GM12878 (cell line): ENCODE results near the gene LRRC75A. TPM values are rescaled to one million over a fixed set of nuclear protein-coding genes. Genes with fewer than 3 reads are reported as not detected.

Source experiments
- ATAC-seq: fragments of 200-7000 bp; cut with Tn5 transposase; 3 replicates; pipeline ENCODE4 v1.9.1; 2020; ENCODE audit warnings: mild to moderate bottlenecking, moderate library complexity
- BruUV-seq: library from RNA; stranded (reverse); fragments of 400-500 nt; replicated peaks from 2 replicates; lab custom pipeline; 2021; lab: Mats Ljungman, UMichigan
- CTCF ChIA-PET: fragments of 300-600 bp; sonication (Branson Sonifier 250); formaldehyde crosslinking; extraction: SDS; loops from one replicate; lab custom pipeline; 2021; ENCODE audit warnings: inconsistent platforms; lab: Yijun Ruan, JAX
- POLR2A ChIA-PET: fragments of 350-600 bp; formaldehyde crosslinking; extraction: SDS; loops from one replicate; lab custom pipeline; 2021; ENCODE audit warnings: inconsistent platforms; lab: Charles Lee
- RAD21 ChIA-PET: fragments of 300-600 bp; sonication (Branson Sonifier 250); formaldehyde crosslinking; loops from one replicate; lab custom pipeline; 2023; ENCODE audit warnings: antibody characterized with exemption; ENCODE audit not compliant: unreplicated experiment; lab: Charles Lee
- SMC1A ChIA-PET: fragments of 300-600 bp; sonication (Branson Sonifier 250); formaldehyde crosslinking; loops from one replicate; lab custom pipeline; 2023; ENCODE audit not compliant: unreplicated experiment, uncharacterized antibody; lab: Charles Lee
- DNase-seq: peaks from one replicate; pipeline ENCODE4 v3.0.0-alpha.2; 2011; ENCODE audit warnings: low read depth, low spot score
- FAIRE-seq: peaks from 3 replicates; lab custom pipeline; 2011; peaks lifted over from hg19 to GRCh38; lab: Jason Lieb, UNC
- H2AFZ ChIP-seq: 2 replicates; pipeline ENCODE4 v1.6.0; 2011; ENCODE audit warnings: low read depth, low read length, control low read depth; ENCODE audit not compliant: control insufficient read depth
- H3K27ac ChIP-seq: 2 replicates; pipeline ENCODE4 v1.5.1; 2011; ENCODE audit warnings: control low read depth; ENCODE audit not compliant: control insufficient read depth, insufficient read depth
- H3K27me3 ChIP-seq, 2 experiments: replicated peaks in 1 of 2; 2 replicates each; pipeline versions ENCODE4 v1.6.0 to v1.6.1; 2011; ENCODE audit warnings: low read length in 1 of 2; ENCODE audit not compliant: control insufficient read depth in 2 of 2, insufficient read depth in 2 of 2
- H3K36me3 ChIP-seq, 2 experiments: 2 replicates each; pipeline ENCODE4 v1.5.1; 2011; ENCODE audit warnings: low read length in 1 of 2; ENCODE audit not compliant: control insufficient read depth in 2 of 2, insufficient read depth in 2 of 2
- H3K4me1 ChIP-seq: 2 replicates; pipeline ENCODE4 v1.6.1; 2011; ENCODE audit warnings: mild to moderate bottlenecking, low read length, moderate library complexity, mixed read lengths; ENCODE audit not compliant: control insufficient read depth, insufficient read depth
- H3K4me2 ChIP-seq: 2 replicates; pipeline ENCODE4 v1.6.0; 2011; ENCODE audit warnings: control low read depth; ENCODE audit not compliant: control insufficient read depth, insufficient read depth
- H3K4me3 ChIP-seq: fragments of 200-600 bp; sonication (generic); 2 replicates; pipeline ENCODE4 v1.5.1; 2016
- H3K79me2 ChIP-seq: 2 replicates; pipeline ENCODE4 v1.6.0; 2011; ENCODE audit warnings: low read length; ENCODE audit not compliant: control insufficient read depth, insufficient read depth
- H3K9ac ChIP-seq: 2 replicates; pipeline ENCODE4 v1.8.0; 2011; ENCODE audit warnings: low read length, control low read depth, mixed read lengths; ENCODE audit not compliant: control insufficient read depth, insufficient read depth
- H3K9me3 ChIP-seq: replicated peaks from 3 replicates; pipeline ENCODE4 v1.5.1; 2011; ENCODE audit warnings: mild to moderate bottlenecking, low read length; ENCODE audit not compliant: control insufficient read depth, insufficient read depth
- H4K20me1 ChIP-seq: 2 replicates; pipeline ENCODE4 v1.6.0; 2011; ENCODE audit not compliant: control insufficient read depth, insufficient read depth
- ATF7 ChIP-seq: fragments of 450-650 bp; IDR thresholded peaks from 2 replicates; pipeline ENCODE4 v1.6.1; 2016; ENCODE audit warnings: low read depth, mild to moderate bottlenecking
- BMI1 ChIP-seq: fragments of 450-650 bp; IDR thresholded peaks from 2 replicates; pipeline ENCODE4 v1.6.1; 2016; ENCODE audit warnings: mild to moderate bottlenecking, moderate library complexity, borderline replicate concordance
- CBX3 ChIP-seq: fragments of 200-600 bp; sonication (generic); IDR thresholded peaks from 2 replicates; pipeline ENCODE4 v1.6.1; 2016; ENCODE audit warnings: low read depth, borderline replicate concordance
- CBX5 ChIP-seq: sonication (generic); IDR thresholded peaks from 2 replicates; pipeline ENCODE4 v1.6.1; 2016; ENCODE audit warnings: low read depth, moderate library complexity, mild to moderate bottlenecking, inconsistent platforms
- HDAC2 ChIP-seq: fragments of 200-600 bp; sonication (generic); IDR thresholded peaks from 2 replicates; pipeline ENCODE4 v1.6.1; 2017
- JUND ChIP-seq: IDR thresholded peaks from 2 replicates; pipeline ENCODE4 v1.6.1; 2012; ENCODE audit warnings: low read depth, mild to moderate bottlenecking, low read length, improper control_type of control experiment, moderate library complexity
- POU2F2 ChIP-seq: IDR thresholded peaks from 3 replicates; pipeline ENCODE4 v1.6.1; 2011; ENCODE audit warnings: low read depth, mild to moderate bottlenecking, low read length, borderline replicate concordance
- SMAD1 ChIP-seq: fragments of 450-650 bp; IDR thresholded peaks from 2 replicates; pipeline ENCODE4 v1.6.1; 2018; ENCODE audit warnings: mild to moderate bottlenecking, low read depth; ENCODE audit not compliant: partially characterized antibody
- SMAD5 ChIP-seq: IDR thresholded peaks from 2 replicates; pipeline ENCODE4 v1.6.1; 2016; ENCODE audit warnings: antibody characterized with exemption, low read depth
- SREBF1 ChIP-seq: IDR thresholded peaks from 2 replicates; pipeline ENCODE4 v1.6.1; 2012; ENCODE audit warnings: mild to moderate bottlenecking, low read length
- TCF12 ChIP-seq: IDR thresholded peaks from 2 replicates; pipeline ENCODE4 v1.6.1; 2011; ENCODE audit warnings: low read depth, mild to moderate bottlenecking, low read length
- ZNF592 ChIP-seq: fragments of 450-650 bp; IDR thresholded peaks from 2 replicates; pipeline ENCODE4 v1.6.1; 2017; ENCODE audit warnings: mild to moderate bottlenecking, moderate library complexity
- WGBS: methylation state at CpG from one replicate; pipeline ENCODE4 v1.1.6; 2016; ENCODE audit warnings: low lambda C conversion rate; ENCODE audit not compliant: insufficient replicate concordance, insufficient coverage; ENCODE audit errors: missing lambda C conversion rate; 5-methylcytosine and 5-hydroxymethylcytosine counted together
- in situ Hi-C: fragments of 300-500 bp; cut with MboI; formaldehyde crosslinking; loops from 9 replicates; pipeline ENCODE4 v1.14.3; 2018; ENCODE audit warnings: mixed read lengths
- intact Hi-C: fragments of 100-400 bp; cut with micrococcal nuclease; formaldehyde crosslinking; loops from one replicate; pipeline ENCODE4 v1.14.2; 2022; ENCODE audit not compliant: unreplicated experiment
- polyA plus RNA-seq, 11 experiments: library from polyadenylated mRNA; depleted of rRNA in 4 of 11; unstranded in 6 of 11; stranded (reverse) in 5 of 11; fragments of >200 nt; fragmentation: Nextera tagmentation in 4 of 11; fragmentation: Illumina TruSeq in 1 of 11; extraction: Ambion mirVana in 4 of 11; extraction: Trizol in 1 of 11; gene quantifications; 1 replicate in 1 of 11; 2 replicates in 10 of 11; pipeline versions ENCODE4 v1.2.1 to v1.2.3, GENCODE V29; 2011 to 2016; ENCODE audit warnings: inconsistent platforms in 2 of 11, missing spikeins in 2 of 11, low read depth in 1 of 11
- total RNA-seq, 4 experiments: library from RNA; depleted of rRNA in 3 of 4; stranded (reverse); fragments of >200 nt in 3 of 4; fragmentation: Illumina TruSeq in 1 of 4; extraction: Trizol in 1 of 4; gene quantifications; 2 replicates each; pipeline versions ENCODE4 v1.2.1 to v1.2.3, GENCODE V29; 2013 to 2021
- TF ChIP-seq, protein P1 (sequence below): fragments of 150-350 bp; IDR thresholded peaks from 2 replicates; pipeline ENCODE4 v1.6.1; 2014; ENCODE audit warnings: mild to moderate bottlenecking, low read depth, low read length

LRRC75A gene
- total and polyA plus RNA-seq, 10 of the 15 experiments (the other 5 are each of a cell fraction or from before 2014, with no cell fraction given), result 0.01 to 1.3 (median 0.09) TPM; not detected in 2

DNA sequence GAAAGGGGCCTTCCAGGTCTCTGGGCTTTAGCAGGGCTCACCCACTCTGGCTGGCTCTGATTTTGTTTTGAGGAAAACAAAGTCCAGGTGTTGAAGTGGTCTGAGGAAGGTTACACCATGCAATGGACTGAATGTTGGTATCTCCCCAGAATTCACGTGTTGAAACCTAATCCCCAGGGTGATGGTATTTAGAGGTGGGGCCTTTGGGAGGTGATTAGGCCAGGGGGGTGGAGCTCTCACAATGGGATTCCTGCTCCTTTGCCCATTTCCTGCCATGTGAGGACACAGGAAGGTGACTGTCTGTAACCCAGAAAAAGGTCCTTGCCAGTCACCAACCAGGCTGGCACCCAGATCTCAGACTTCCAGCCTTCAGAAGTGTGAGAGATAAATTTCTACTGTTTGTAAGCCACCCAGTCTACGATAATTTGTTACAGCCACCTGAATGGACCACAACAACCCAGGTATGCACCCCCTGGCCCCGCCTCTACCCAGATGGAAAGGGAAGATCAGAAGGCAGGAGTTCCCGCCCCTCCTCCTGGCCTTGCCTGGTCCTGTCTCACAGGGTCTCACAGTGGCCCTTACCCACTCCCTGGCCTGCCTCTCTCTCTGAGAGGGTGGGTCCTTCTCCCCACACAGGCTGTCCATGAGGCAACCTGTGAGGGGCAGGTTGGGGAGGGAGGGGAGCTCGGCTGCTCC lies 32.0 kb downstream of the LRRC75A start:
- Histone ChIP-seq H3K27ac (no peak overlapping the region), H3K4me2 (no peak overlapping the region), H3K9ac (no peak overlapping the region), H3K79me2 (no peaks in the 10 kb centered on the region), H2AFZ (no peak overlapping the region), H3K4me1 (no peaks in the 10 kb centered on the region), H4K20me1 (no peaks in the 10 kb centered on the region), H3K4me3 (no peak overlapping the region), H3K36me3 (no peaks in the 10 kb centered on the region; a peak in 1 of 4 replicates), H3K27me3 (no peaks in the 10 kb centered on the region), H3K9me3 (no peaks in the 10 kb centered on the region)
- no peak for FAIRE-seq
- TF ChIP-seq ATF7, result no peak
- TF ChIP-seq POU2F2, result no peak
- no peak for TF ChIP-seq CBX3
- BruUV-seq, result no TSS peak
- no peak for DNase-seq
- intact Hi-C loops, result no loop called here
- SMC1A ChIA-PET, result no interaction called here
- WGBS, result 87% methylated on average over 5 of the region's 5 CpGs
- RAD21 ChIA-PET, result interaction anchor here (0.7 kb wide), 1 partner anchor 51 kb away, joined by 3 read pairs; no protein-coding TSS in a partner anchor
- in situ Hi-C loops, result no loop called here
- ATAC-seq, result no peak
- POLR2A ChIA-PET, result no interaction called here
- CTCF ChIA-PET, result no interaction called here

DNA sequence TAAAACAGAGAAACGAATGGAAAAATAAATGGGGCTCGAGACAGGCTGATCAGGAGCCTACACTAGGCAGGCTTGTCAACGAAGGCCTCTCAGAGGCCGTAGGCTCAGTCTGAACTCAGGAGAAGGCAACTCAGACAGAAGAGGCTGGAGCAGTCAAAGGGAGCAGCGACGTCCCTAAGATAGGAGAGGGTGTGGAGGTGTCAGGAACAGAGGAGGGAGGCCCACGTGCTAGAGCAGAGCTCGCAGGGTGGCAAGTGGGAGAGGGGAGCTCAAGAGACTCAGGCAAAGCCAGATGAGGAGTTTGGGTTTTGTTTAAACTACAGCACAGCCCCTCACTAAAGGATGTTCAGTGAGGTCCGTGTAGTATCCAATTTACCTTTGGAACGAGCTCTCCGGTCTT lies 32.7 kb downstream of the LRRC75A start:
- Histone ChIP-seq H3K27me3 (no peaks in the 10 kb centered on the region), H3K4me1 (no peaks in the 10 kb centered on the region), H4K20me1 (no peaks in the 10 kb centered on the region), H2AFZ (no peak overlapping the region), H3K9me3 (no peaks in the 10 kb centered on the region), H3K27ac (no peak overlapping the region), H3K36me3 (no peaks in the 10 kb centered on the region; a peak in 1 of 4 replicates), H3K4me3 (no peak overlapping the region), H3K4me2 (no peak overlapping the region), H3K9ac (no peak overlapping the region), H3K79me2 (no peaks in the 10 kb centered on the region)
- SMC1A ChIA-PET, result no interaction called here
- WGBS, result 92% methylated on average over 11 of the region's 11 CpGs
- FAIRE-seq (no peak), DNase-seq (no peak), ATAC-seq (no peak)
- no TSS peak for BruUV-seq
- RAD21 ChIA-PET, result no interaction called here
- in situ Hi-C loops (no loop called here), intact Hi-C loops (no loop called here)
- CTCF ChIA-PET, result no interaction called here
- POLR2A ChIA-PET, result no interaction called here
- TF ChIP-seq CBX5, result no peak
- TF ChIP-seq SMAD1, result no peak
- TF ChIP-seq ZNF592, result no peak
- TF ChIP-seq HDAC2, result no peak
- no peak for TF ChIP-seq JUND
- no peak for TF ChIP-seq SMAD5
- TF ChIP-seq TCF12, result no peak
- TF ChIP-seq BMI1, result no peak
- TF ChIP-seq, protein P1, sequence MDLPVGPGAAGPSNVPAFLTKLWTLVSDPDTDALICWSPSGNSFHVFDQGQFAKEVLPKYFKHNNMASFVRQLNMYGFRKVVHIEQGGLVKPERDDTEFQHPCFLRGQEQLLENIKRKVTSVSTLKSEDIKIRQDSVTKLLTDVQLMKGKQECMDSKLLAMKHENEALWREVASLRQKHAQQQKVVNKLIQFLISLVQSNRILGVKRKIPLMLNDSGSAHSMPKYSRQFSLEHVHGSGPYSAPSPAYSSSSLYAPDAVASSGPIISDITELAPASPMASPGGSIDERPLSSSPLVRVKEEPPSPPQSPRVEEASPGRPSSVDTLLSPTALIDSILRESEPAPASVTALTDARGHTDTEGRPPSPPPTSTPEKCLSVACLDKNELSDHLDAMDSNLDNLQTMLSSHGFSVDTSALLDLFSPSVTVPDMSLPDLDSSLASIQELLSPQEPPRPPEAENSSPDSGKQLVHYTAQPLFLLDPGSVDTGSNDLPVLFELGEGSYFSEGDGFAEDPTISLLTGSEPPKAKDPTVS, result no peak
- no peak for TF ChIP-seq SREBF1
